GM18951 (cell line): ENCODE results near the gene RBFOX2.

Experiments used
- POLR2A ChIP-seq: IDR thresholded peaks from 4 replicates; pipeline ENCODE4 v1.6.1; 2011; ENCODE audit warnings: mild to moderate bottlenecking; ENCODE audit not compliant: insufficient read length, insufficient read depth; ENCODE audit errors: extremely low read depth
- in situ Hi-C: fragments of 300-500 bp; cut with MboI; formaldehyde crosslinking; loops from one replicate; pipeline ENCODE4 v1.12.0; 2022; ENCODE audit warnings: low sequenced_read_pairs, mixed read lengths, inconsistent platforms; ENCODE audit not compliant: unreplicated experiment

The RBFOX2 gene

DNA sequence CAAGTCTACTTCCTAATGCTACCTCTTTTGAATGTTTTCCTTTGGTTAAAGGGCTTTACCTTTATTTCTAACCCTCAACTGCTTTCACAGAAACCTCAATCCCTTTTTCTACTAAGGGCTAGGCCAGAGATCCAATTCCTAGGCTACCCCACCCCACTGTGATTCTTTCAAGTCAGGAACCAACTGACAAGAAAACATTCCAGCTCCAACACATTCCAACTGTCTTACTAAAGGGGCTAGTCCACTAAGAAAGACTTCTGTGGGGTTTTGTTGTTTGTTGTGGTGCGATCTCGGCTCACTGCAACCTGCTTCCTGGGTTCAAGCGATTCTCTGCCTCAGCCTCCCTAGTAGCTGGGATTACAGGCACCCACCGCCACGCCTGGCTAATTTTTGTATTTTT lies 159.7 kb downstream of the RBFOX2 start:
- no peak for TF ChIP-seq POLR2A
- in situ Hi-C loops = no loop called here

DNA sequence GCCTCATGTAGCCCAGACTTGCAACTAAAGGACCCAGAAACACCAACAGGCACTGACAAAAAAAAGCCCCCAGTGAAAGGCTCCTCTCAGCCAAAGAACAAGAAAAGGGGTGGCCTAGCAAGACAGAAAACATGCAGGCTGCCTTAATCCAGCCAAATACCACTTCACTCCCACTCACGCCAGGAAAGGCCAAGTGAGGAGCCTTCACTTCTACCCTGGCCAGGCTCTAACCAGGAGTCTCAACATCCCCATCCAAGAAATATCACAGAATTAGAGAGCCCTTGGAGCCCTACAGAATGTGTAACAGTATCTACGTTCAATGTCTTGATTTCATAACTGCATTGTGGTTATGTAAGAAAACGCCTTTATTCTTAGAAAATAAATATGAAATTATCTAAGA lies 162.0 kb downstream of the RBFOX2 start:
- TF ChIP-seq POLR2A = no peak
- in situ Hi-C loops = no loop called here

DNA sequence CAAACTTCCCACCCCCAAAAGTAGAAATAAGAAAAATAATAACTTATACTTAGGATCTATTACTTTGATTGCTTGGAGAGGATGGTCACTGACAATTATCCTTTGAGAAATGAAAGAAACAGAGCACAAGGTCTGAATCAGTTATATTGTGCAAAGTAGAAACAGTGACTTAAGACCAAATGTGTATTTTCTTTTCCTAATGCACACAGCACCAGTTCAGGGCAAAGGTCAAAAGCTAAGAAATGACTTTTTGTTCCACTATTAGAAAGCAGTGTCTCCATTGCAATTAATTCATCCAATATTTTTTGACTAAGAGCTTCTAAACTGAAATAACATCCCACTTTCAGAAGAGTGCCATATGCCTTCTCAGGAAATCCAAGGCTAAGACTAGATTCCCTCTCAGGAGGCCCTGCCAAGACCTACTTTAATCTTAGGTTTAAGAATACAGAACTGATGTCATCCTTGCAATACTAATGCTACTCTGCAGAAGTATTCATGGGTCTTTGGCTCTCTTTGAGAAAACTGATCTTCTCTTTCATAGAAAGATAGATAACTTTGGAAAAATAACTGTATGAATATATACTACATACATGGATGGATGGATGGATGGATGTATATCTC lies 164.0 kb downstream of the RBFOX2 start:
- no peak for TF ChIP-seq POLR2A
- in situ Hi-C loops = no loop called here

DNA sequence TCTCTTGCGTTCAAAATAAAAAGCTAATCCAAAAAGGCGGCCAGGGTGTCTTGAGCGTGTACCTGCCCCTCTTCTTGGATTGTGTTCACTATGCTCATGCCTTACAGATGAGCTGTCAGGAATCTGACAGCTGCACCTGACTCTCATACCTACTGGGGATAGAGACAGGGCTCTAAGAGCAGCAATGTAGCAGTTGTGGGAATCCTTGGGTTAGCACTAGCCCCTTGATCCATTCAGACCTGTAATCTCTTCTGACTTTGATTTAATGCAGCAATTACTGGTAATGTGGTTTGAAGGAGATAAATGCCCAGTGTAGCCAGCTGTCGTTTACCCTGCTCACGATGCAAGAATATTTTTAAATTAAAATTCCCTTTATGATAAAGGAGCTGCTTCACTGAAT lies 165.2 kb downstream of the RBFOX2 start:
- TF ChIP-seq POLR2A = no peak
- in situ Hi-C loops = no loop called here

DNA sequence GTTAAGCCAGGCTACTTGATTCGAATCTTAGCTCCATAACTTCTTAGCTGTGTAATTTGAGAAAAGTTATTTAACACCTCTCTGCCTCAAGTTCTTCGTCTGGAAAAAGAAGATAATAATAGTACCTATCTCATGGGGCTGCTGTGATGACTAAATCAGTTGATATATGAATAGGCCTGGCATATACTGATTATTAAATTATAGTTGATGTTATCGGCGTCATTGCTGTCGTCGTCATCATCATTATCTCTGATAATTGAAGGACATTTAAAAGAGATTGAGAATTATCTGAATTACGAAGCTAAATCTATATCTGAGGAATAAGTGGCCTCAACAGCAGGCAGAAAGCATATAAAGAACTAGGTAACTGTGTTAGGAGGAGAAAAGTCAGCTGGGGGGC lies 165.9 kb downstream of the RBFOX2 start:
- TF ChIP-seq POLR2A = no peak
- in situ Hi-C loops = no loop called here

DNA sequence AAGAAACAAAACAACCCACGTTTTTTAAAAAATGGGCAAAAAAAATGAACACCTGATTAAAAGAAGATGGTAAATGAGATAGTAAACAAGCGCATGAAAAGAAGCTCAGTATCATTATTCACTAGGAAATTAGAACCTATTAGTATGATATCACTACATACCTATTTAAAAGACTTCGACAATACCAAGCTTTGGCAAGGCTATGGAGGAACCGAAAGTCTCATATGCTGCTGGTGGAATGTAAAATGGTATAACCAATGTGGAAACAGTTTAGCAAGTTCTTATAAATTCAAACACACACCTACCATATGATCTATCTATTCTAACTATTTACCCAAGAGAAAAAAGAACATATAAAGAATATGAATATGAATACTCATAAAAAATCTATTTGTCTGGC lies 167.2 kb downstream of the RBFOX2 start:
- in situ Hi-C loops = no loop called here
- no peak for TF ChIP-seq POLR2A

DNA sequence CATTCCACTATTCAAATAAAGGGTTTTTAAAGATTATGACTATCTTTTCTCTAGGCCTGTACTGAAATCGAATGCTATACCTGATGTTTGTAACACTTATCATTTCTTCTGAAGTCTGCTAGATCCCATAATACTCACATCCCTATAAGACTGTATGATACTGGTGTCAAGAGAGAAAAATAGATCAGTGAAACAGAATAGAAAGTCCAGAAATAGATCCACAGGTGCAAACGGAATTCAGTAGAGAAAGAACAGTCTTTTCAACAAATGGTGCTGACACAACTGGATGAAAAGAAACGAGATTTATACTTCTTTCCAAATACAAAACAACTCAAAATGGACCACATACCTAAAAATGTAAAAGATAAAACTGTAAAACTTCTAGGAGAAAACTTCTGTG lies 167.8 kb downstream of the RBFOX2 start:
- in situ Hi-C loops = no loop called here

DNA sequence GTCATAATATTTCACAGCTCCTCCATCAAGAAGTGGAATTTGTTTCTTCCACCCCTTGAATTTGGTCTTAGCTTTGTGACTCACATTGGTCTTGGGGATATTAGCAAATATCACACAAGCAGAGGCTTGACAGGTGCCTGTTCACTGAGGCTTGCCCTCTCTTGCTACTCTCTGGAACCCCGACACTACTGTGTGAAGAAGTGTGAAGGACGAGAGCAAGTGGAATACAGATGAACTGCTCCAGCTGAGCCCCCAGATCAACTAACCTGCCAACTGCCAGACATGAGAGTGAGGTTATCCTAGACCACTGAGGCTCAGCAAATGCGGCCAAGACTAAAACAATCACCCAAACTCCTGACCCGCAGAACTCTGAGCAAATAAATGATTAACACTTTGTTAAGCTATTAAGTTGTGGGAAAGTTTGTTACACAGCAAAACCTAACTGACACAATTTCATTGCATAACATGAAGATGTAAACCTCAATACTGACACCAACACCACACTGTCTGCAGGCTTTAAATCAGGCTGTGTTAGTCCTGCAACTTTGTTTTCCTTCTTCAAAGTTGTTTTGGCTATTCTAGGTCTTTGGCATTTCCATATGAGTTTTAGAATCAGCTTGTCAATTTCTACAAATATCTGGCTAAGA lies 168.4 kb downstream of the RBFOX2 start:
- TF ChIP-seq POLR2A = no peak
- in situ Hi-C loops = no loop called here

More for the DNA sequence above, 167.8 kb downstream of the RBFOX2 start:
- TF ChIP-seq POLR2A = no peak

DNA sequence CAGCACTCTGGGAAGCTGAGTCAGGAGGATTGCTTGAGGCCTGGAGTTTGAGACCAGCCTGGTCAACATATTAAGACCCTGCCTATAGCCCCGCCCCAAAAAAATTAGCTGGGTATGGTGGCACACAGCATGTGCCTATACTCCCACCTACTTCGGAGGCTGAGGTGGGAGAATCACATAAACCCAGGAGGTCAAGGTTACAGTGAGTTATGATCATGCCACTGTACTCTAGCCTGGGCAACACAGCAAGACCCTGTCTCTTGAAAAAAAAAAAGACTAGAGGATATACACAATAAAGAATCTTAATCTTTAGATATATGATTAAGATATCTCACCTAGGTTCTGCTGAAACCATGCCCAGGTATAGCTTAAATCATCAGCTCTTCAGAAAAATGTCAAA lies 174.3 kb downstream of the RBFOX2 start:
- no peak for TF ChIP-seq POLR2A
- in situ Hi-C loops = no loop called here

DNA sequence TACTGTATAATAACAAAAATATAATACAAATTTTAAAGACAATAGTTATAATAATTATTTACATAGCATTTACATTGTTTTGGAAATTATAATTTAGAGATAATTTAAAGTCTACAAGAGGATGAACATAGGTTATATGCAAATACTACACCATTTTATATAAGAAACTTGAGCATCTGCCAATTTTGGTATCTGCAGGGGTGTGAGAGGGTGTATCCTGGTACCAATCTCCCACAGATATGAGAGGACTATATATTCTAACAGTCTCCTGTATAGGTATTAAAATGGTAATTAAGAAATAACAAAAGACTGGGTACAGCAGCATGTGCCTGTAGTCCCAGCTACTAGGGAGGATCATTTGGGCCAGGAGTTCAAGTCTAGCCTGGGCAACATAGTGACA lies 176.5 kb downstream of the RBFOX2 start:
- in situ Hi-C loops = no loop called here
- TF ChIP-seq POLR2A = no peak

DNA sequence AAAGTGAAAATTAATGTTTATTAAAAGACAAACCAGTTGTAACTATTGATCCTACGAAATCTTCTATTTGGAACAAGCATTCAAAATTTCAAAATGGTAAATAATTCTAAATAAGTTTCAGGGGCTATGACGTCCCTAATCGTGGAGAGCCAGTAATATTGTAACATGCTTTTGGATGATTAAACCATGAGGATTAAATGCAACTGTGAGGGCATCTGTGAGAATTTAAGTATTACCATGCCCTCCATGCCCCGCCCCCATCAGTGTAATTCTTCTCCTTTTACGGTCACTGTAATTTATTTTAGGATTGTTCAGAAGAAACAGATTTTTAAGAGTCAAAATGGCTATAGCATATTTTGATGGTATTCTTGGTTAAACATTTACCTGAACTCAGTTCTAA lies 177.8 kb downstream of the RBFOX2 start:
- in situ Hi-C loops = no loop called here
- no peak for TF ChIP-seq POLR2A

DNA sequence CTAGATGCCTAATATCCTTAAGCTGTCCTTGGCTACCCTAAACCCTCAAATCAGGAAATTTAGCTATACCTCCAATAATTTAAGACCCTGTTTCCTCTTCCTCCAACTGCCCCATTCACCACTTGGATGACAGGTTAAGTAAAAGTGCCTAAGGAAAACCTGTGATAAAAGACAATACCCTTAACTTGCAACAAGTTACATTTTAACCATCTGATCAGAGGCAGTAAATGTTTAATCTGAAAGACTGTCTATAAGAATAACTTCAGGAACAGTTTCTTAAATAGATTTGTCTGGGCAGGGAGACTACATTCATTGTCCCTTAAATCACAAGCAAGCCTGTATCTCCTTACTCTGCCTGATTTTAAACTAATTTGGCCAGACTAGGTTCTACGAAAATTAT lies 181.8 kb downstream of the RBFOX2 start:
- in situ Hi-C loops = no loop called here
- TF ChIP-seq POLR2A = no peak

DNA sequence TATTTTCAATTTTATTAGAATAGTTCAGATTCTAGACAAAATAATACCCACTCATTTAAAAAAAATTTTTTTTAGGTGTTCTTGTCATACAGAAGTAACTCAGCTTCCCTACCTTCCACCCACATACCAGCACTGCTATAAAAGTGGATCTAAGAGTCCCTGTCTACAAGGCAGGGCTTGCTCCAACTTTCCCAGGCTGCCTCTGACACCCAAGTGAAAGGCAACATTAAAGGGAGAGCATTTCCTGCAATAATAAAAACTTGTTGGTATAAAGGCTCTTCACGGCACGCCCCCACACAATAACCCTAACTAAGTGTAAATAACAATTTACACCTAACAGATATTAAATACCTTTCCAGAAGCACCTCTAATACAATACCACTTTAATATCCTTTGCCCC lies 183.7 kb downstream of the RBFOX2 start:
- in situ Hi-C loops = no loop called here
- no peak for TF ChIP-seq POLR2A

DNA sequence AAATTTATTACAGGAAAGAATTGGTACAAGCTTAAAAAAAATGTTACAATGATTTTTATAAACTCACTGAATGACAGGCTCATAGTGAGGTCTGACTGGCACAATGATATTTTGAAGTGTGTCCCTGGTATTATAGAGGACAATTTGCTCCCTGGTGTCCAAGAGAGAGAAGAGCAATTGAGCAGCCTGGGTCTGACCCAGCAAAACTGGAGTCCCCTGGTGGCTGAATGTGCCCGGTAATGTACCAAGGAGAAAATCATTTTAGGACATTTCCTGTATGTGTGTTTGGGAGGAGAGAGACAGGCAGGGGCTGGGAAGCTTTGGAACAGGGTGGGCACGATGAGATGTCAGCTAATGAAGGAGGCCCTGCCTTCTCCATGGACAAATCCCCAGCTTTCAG lies 185.7 kb downstream of the RBFOX2 start:
- in situ Hi-C loops = no loop called here
- TF ChIP-seq POLR2A = no peak
